Thyroid gland (tissue), 4 donors: ENCODE measurements around the gene DNTT.

Experiments used
- CTCF ChIP-seq, 6 experiments: fragments of 200-600 bp in 3 of 6; fragments of 450-650 bp in 3 of 6; sonication (generic) in 3 of 6; IDR thresholded peaks; one replicate each; pipeline ENCODE4 v1.5.1; 2016 to 2019; ENCODE audit warnings: antibody characterized with exemption in 6 of 6, mild to moderate bottlenecking in 2 of 6, inconsistent platforms in 1 of 6, moderate library complexity in 1 of 6
- POLR2A ChIP-seq, 2 donors: fragments of 450-650 bp; IDR thresholded peaks; one replicate each; pipeline ENCODE4 v1.6.1; 2017; ENCODE audit warnings: antibody characterized with exemption in 2 of 2, mild to moderate bottlenecking in 2 of 2, moderate library complexity in 1 of 2

GRCh38 chr10:96280859-96281258 lies 23.4 kb upstream of the DNTT start:
- TF ChIP-seq CTCF (IDR thresholded peaks at IDR 0.05) = no peak
- no peak for TF ChIP-seq POLR2A (IDR thresholded peaks at IDR 0.05)
